Panc1 (cell line): ENCODE measurements around the gene SEPHS2. TPM values are rescaled to one million over a fixed set of nuclear protein-coding genes. Genes with fewer than 3 reads are reported as not detected.

Source experiments
- ATAC-seq: fragments of 200-7000 bp; cut with Tn5 transposase; 2 replicates; pipeline ENCODE4 v1.9.1; 2020; ENCODE audit warnings: mild to moderate bottlenecking, moderate library complexity
- BruUV-seq: library from RNA; stranded (reverse); fragments of 400-500 nt; replicated peaks from 2 replicates; lab custom pipeline; 2021; lab: Mats Ljungman, UMichigan
- CTCF ChIA-PET: fragments of 300-600 bp; sonication (Branson Sonifier 250); formaldehyde crosslinking; loops from one replicate; lab custom pipeline; 2022; ENCODE audit warnings: antibody characterized with exemption; lab: Charles Lee
- POLR2A ChIA-PET: fragments of 300-600 bp; sonication (Branson Sonifier 250); formaldehyde crosslinking; loops from one replicate; lab custom pipeline; 2022; ENCODE audit warnings: antibody characterized with exemption; lab: Charles Lee
- DNase-seq: peaks from one replicate; pipeline ENCODE4 v3.0.0-alpha.2; 2010; ENCODE audit warnings: low read depth, low spot score
- H3K27ac ChIP-seq: 2 replicates; pipeline ENCODE4 v1.5.1; 2011; ENCODE audit warnings: mild to moderate bottlenecking, low read length, inconsistent platforms
- H3K27me3 ChIP-seq: fragments of 200-500 bp; sonication (Bioruptor generic); 2 replicates; pipeline ENCODE4 v1.6.0; 2014; ENCODE audit warnings: low read length, inconsistent platforms; ENCODE audit not compliant: control insufficient read depth, insufficient read depth
- H3K36me3 ChIP-seq: fragments of 200-500 bp; sonication (Bioruptor generic); 2 replicates; pipeline ENCODE4 v1.5.1; 2014; ENCODE audit warnings: inconsistent platforms, mild to moderate bottlenecking, low read length, moderate library complexity; ENCODE audit not compliant: control insufficient read depth, insufficient read depth
- H3K4me1 ChIP-seq: 2 replicates; pipeline ENCODE4 v1.5.1; 2011; ENCODE audit warnings: inconsistent platforms, mild to moderate bottlenecking, low read length, moderate library complexity; ENCODE audit not compliant: control insufficient read depth, insufficient read depth
- H3K4me3 ChIP-seq, 2 experiments: 2 replicates each; pipeline ENCODE4 v1.5.1; 2011 to 2012; ENCODE audit warnings: low read depth in 2 of 2, low read length in 2 of 2, mild to moderate bottlenecking in 2 of 2, inconsistent platforms in 1 of 2, moderate library complexity in 1 of 2
- H3K9me3 ChIP-seq: fragments of 200-500 bp; sonication (Bioruptor generic); 2 replicates; pipeline ENCODE4 v1.5.1; 2014; ENCODE audit warnings: low read depth, mild to moderate bottlenecking, inconsistent platforms, low read length, moderate library complexity; ENCODE audit not compliant: control insufficient read depth, insufficient read depth
- POLR2AphosphoS5 ChIP-seq: IDR thresholded peaks from 2 replicates; pipeline ENCODE4 v1.6.1; 2012; ENCODE audit warnings: mild to moderate bottlenecking, low read depth, low read length, moderate library complexity
- SIN3A ChIP-seq: IDR thresholded peaks from 2 replicates; pipeline ENCODE4 v1.6.1; 2012; ENCODE audit warnings: low read depth, mild to moderate bottlenecking, low read length, moderate library complexity, borderline replicate concordance; ENCODE audit not compliant: insufficient read depth
- TCF7L2 ChIP-seq: IDR thresholded peaks from 2 replicates; pipeline ENCODE4 v1.6.1; 2011; ENCODE audit warnings: mild to moderate bottlenecking, low read depth, low read length, inconsistent platforms
- in situ Hi-C: cut with HindIII; loops from 2 replicates; pipeline ENCODE4 v1.10.0; 2016; ENCODE audit warnings: low sequenced_read_pairs, low pct_unique_long_range_greater_than_20kb
- intact Hi-C: fragments of 100-400 bp; cut with micrococcal nuclease; formaldehyde crosslinking; loops from one replicate; pipeline ENCODE4 v1.10.0; 2022; ENCODE audit not compliant: unreplicated experiment
- total RNA-seq: library from RNA; stranded (reverse); gene quantifications from one replicate; pipeline ENCODE4 v1.2.1, GENCODE V29; 2021; ENCODE audit not compliant: unreplicated experiment
- TF ChIP-seq, protein P1 (sequence below): fragments of 450-650 bp; IDR thresholded peaks from 2 replicates; pipeline ENCODE4 v1.5.1; 2017; ENCODE audit warnings: mild to moderate bottlenecking
- TF ChIP-seq, protein P2 (sequence below), 2 experiments: IDR thresholded peaks; 2 replicates each; pipeline ENCODE4 v1.6.1; 2011 to 2012; ENCODE audit warnings: low read depth in 2 of 2, control low read depth in 1 of 2, low read length in 1 of 2, mild to moderate bottlenecking in 1 of 2, moderate library complexity in 1 of 2; ENCODE audit not compliant: insufficient read depth in 1 of 2

The SEPHS2 gene
- total RNA-seq, 1 experiment from 2014 or later: 68.5 TPM

DNA sequence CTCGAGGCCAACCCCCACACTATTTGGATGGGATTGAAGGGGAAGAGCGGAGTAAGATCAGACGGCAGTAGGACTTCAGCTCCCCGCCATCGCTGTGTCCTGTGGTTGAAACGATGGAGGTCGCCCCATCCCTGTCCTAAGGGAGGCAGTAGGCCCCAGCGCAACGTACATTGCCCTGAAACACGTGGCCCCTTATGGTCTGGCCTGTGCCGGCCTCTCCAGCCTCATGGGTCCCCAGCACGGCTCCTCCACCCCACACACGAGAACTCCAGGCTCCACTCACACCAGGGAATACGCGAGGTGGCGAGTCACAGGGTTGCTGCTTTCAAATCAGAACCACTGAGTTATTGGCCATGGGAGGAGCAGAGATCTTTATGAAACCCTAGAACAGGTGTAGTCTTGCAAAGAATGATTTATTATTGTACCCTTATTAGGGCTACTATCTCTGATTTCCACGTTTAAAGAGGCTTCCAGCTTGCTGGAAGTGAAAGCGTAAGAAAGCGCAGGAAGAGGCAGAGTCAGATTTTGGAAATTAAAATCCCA is 15.2 kb downstream of the SEPHS2 start:
- H3K4me3 ChIP-seq: peak overlapping the region; percentile 12 to 99
- ChIA-PET POLR2A (interaction anchor here (0.5 to 0.9 kb wide), 3 partner anchors 105 to 204 kb away, joined by 3 to 6 read pairs (median 3); no protein-coding TSS in a partner anchor), CTCF (interaction anchor here (0.6 to 1.5 kb wide), 10 partner anchors 11 to 260 kb away, joined by 3 to 14 read pairs (median 4); partner anchors contain the start of gene ZNF764)
- peaks cover 9% of the 10 kb centered on the region for H3K4me1 ChIP-seq
- DNase-seq (no peak), ATAC-seq (peak; percentile 60)
- in situ Hi-C loops: no loop called here
- BruUV-seq: no TSS peak
- no peaks in the 10 kb centered on the region for H3K27me3 ChIP-seq
- peaks cover 6% of the 10 kb centered on the region; the same call in 1 of the 2 replicates for H3K36me3 ChIP-seq
- H3K9me3 ChIP-seq: no peaks in the 10 kb centered on the region
- intact Hi-C loops: loop anchor here (5.0 kb wide), 2 partner anchors 182 to 197 kb away; partner anchors contain the start of gene ZNF689
- TF ChIP-seq, protein P1, sequence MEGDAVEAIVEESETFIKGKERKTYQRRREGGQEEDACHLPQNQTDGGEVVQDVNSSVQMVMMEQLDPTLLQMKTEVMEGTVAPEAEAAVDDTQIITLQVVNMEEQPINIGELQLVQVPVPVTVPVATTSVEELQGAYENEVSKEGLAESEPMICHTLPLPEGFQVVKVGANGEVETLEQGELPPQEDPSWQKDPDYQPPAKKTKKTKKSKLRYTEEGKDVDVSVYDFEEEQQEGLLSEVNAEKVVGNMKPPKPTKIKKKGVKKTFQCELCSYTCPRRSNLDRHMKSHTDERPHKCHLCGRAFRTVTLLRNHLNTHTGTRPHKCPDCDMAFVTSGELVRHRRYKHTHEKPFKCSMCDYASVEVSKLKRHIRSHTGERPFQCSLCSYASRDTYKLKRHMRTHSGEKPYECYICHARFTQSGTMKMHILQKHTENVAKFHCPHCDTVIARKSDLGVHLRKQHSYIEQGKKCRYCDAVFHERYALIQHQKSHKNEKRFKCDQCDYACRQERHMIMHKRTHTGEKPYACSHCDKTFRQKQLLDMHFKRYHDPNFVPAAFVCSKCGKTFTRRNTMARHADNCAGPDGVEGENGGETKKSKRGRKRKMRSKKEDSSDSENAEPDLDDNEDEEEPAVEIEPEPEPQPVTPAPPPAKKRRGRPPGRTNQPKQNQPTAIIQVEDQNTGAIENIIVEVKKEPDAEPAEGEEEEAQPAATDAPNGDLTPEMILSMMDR: no peak; the same call in 1 of the 2 replicates
- TF ChIP-seq SIN3A: no peak
- TF ChIP-seq TCF7L2: no peak
- TF ChIP-seq, protein P2, sequence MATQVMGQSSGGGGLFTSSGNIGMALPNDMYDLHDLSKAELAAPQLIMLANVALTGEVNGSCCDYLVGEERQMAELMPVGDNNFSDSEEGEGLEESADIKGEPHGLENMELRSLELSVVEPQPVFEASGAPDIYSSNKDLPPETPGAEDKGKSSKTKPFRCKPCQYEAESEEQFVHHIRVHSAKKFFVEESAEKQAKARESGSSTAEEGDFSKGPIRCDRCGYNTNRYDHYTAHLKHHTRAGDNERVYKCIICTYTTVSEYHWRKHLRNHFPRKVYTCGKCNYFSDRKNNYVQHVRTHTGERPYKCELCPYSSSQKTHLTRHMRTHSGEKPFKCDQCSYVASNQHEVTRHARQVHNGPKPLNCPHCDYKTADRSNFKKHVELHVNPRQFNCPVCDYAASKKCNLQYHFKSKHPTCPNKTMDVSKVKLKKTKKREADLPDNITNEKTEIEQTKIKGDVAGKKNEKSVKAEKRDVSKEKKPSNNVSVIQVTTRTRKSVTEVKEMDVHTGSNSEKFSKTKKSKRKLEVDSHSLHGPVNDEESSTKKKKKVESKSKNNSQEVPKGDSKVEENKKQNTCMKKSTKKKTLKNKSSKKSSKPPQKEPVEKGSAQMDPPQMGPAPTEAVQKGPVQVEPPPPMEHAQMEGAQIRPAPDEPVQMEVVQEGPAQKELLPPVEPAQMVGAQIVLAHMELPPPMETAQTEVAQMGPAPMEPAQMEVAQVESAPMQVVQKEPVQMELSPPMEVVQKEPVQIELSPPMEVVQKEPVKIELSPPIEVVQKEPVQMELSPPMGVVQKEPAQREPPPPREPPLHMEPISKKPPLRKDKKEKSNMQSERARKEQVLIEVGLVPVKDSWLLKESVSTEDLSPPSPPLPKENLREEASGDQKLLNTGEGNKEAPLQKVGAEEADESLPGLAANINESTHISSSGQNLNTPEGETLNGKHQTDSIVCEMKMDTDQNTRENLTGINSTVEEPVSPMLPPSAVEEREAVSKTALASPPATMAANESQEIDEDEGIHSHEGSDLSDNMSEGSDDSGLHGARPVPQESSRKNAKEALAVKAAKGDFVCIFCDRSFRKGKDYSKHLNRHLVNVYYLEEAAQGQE (IDR thresholded peaks at IDR 0.05; ENCODE audit: insufficient read depth in 1 of 2, low read depth in 2 of 2, low read length in 1 of 2): no peak
- TF ChIP-seq POLR2AphosphoS5: no peak
- H3K27ac ChIP-seq: peak overlapping the region; percentile 87

DNA sequence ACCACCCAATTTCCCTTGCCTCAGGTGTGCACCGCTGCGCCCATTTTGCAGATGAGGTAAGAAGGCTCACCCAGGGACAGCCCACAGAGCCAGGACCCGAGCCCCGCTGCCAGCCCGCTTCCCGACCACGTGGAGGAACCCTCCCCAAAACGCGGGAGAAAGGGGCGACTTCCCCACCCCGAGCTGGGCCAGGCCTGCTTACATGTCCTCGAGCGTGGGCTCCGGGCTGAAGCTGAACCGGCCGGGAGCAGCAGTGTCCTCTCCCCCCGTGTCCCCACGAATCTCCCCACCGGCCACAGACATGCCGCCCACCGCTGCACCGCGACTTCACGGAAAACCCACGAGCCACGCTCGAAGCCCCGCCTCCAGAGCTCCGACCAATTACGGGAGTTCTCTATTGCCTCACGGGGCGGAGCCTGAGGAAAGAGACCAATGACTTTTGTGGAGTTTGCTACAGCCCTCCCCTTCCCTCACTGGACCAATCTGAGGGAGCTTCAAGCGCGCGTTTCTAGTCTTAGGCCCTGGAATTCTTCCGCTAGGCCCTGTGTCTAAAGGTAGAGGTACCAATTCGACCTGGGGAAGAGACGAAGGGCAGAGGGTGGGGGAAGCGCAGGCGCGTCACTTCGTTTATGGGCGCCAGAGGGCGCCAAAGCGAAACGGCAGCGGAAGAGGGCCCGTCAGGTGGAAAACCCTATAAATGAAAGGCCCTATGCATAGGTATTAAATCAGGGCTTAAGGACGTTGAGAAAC is 15.8 kb downstream of the SEPHS2 start, which contains the start of gene DCTPP1:
Gene DCTPP1, minus strand, starts transcription at position 353 of the 750 bp plus-strand sequence. Its CDS starts 50 bp downstream, at position 303.
- intact Hi-C loops: loop anchor here (5.0 kb wide), 2 partner anchors 182 to 197 kb away; partner anchors contain the start of gene ZNF689
- CTCF ChIA-PET: interaction anchor here (0.6 to 1.5 kb wide), 17 partner anchors 11 to 261 kb away, joined by 3 to 14 read pairs (median 4); partner anchors contain the start of genes ZNF48, ZNF689 and ZNF764
- POLR2A ChIA-PET: interaction anchor here (0.5 to 0.9 kb wide), 6 partner anchors 101 to 204 kb away, joined by 3 to 6 read pairs (median 3); no protein-coding TSS in a partner anchor

More for the DNA sequence above, 15.8 kb downstream of the SEPHS2 start, which contains the start of gene DCTPP1:
- H3K27me3 ChIP-seq: no peaks in the 10 kb centered on the region
- H3K27ac ChIP-seq: peak within 1 kb of the TSS; percentile 91
- no peaks in the 10 kb centered on the region for H3K9me3 ChIP-seq
- DNase-seq (peak; percentile 99), ATAC-seq (peak; percentile 99)
- in situ Hi-C loops: no loop called here
- TF ChIP-seq TCF7L2 (no peak), SIN3A (no peak), POLR2AphosphoS5 (peak; percentile 65)
- TF ChIP-seq, protein P2 (IDR thresholded peaks at IDR 0.05; ENCODE audit: insufficient read depth in 1 of 2, low read depth in 2 of 2, low read length in 1 of 2): no peak
- TF ChIP-seq, protein P1: peak; percentile 95
- BruUV-seq: no TSS peak
- peaks cover 9% of the 10 kb centered on the region for H3K4me1 ChIP-seq
- H3K4me3 ChIP-seq: peak within 1 kb of the TSS; percentile 86 to 99
- peaks cover 6% of the 10 kb centered on the region; the same call in 1 of the 2 replicates for H3K36me3 ChIP-seq
